GM12878 (cell line): ENCODE measurements around the gene BMP2K. TPM values are rescaled to one million over a fixed set of nuclear protein-coding genes. Genes with fewer than 3 reads are reported as not detected.

ENCODE experiments used
- ATAC-seq: fragments of 200-7000 bp; cut with Tn5 transposase; 3 replicates; pipeline ENCODE4 v1.9.1; 2020; ENCODE audit warnings: mild to moderate bottlenecking, moderate library complexity
- BruUV-seq: library from RNA; stranded (reverse); fragments of 400-500 nt; replicated peaks from 2 replicates; lab custom pipeline; 2021; lab: Mats Ljungman, UMichigan
- CTCF ChIA-PET: fragments of 300-600 bp; sonication (Branson Sonifier 250); formaldehyde crosslinking; extraction: SDS; loops from one replicate; lab custom pipeline; 2021; ENCODE audit warnings: inconsistent platforms; lab: Yijun Ruan, JAX
- POLR2A ChIA-PET: fragments of 350-600 bp; formaldehyde crosslinking; extraction: SDS; loops from one replicate; lab custom pipeline; 2021; ENCODE audit warnings: inconsistent platforms; lab: Charles Lee
- RAD21 ChIA-PET: fragments of 300-600 bp; sonication (Branson Sonifier 250); formaldehyde crosslinking; loops from one replicate; lab custom pipeline; 2023; ENCODE audit warnings: antibody characterized with exemption; ENCODE audit not compliant: unreplicated experiment; lab: Charles Lee
- SMC1A ChIA-PET: fragments of 300-600 bp; sonication (Branson Sonifier 250); formaldehyde crosslinking; loops from one replicate; lab custom pipeline; 2023; ENCODE audit not compliant: unreplicated experiment, uncharacterized antibody; lab: Charles Lee
- DNase-seq: peaks from one replicate; pipeline ENCODE4 v3.0.0-alpha.2; 2011; ENCODE audit warnings: low read depth, low spot score
- FAIRE-seq: peaks from 3 replicates; lab custom pipeline; 2011; peaks lifted over from hg19 to GRCh38; lab: Jason Lieb, UNC
- H2AFZ ChIP-seq: 2 replicates; pipeline ENCODE4 v1.6.0; 2011; ENCODE audit warnings: low read depth, low read length, control low read depth; ENCODE audit not compliant: control insufficient read depth
- H3K27ac ChIP-seq: 2 replicates; pipeline ENCODE4 v1.5.1; 2011; ENCODE audit warnings: control low read depth; ENCODE audit not compliant: control insufficient read depth, insufficient read depth
- H3K27me3 ChIP-seq, 2 experiments: replicated peaks in 1 of 2; 2 replicates each; pipeline versions ENCODE4 v1.6.0 to v1.6.1; 2011; ENCODE audit warnings: low read length in 1 of 2; ENCODE audit not compliant: control insufficient read depth in 2 of 2, insufficient read depth in 2 of 2
- H3K36me3 ChIP-seq, 2 experiments: 2 replicates each; pipeline ENCODE4 v1.5.1; 2011; ENCODE audit warnings: low read length in 1 of 2; ENCODE audit not compliant: control insufficient read depth in 2 of 2, insufficient read depth in 2 of 2
- H3K4me1 ChIP-seq: 2 replicates; pipeline ENCODE4 v1.6.1; 2011; ENCODE audit warnings: mild to moderate bottlenecking, low read length, moderate library complexity, mixed read lengths; ENCODE audit not compliant: control insufficient read depth, insufficient read depth
- H3K4me2 ChIP-seq: 2 replicates; pipeline ENCODE4 v1.6.0; 2011; ENCODE audit warnings: control low read depth; ENCODE audit not compliant: control insufficient read depth, insufficient read depth
- H3K4me3 ChIP-seq: fragments of 200-600 bp; sonication (generic); 2 replicates; pipeline ENCODE4 v1.5.1; 2016
- H3K79me2 ChIP-seq: 2 replicates; pipeline ENCODE4 v1.6.0; 2011; ENCODE audit warnings: low read length; ENCODE audit not compliant: control insufficient read depth, insufficient read depth
- H3K9ac ChIP-seq: 2 replicates; pipeline ENCODE4 v1.8.0; 2011; ENCODE audit warnings: low read length, control low read depth, mixed read lengths; ENCODE audit not compliant: control insufficient read depth, insufficient read depth
- H3K9me3 ChIP-seq: replicated peaks from 3 replicates; pipeline ENCODE4 v1.5.1; 2011; ENCODE audit warnings: mild to moderate bottlenecking, low read length; ENCODE audit not compliant: control insufficient read depth, insufficient read depth
- H4K20me1 ChIP-seq: 2 replicates; pipeline ENCODE4 v1.6.0; 2011; ENCODE audit not compliant: control insufficient read depth, insufficient read depth
- EGR1 ChIP-seq, 2 experiments: IDR thresholded peaks; 1 replicate in 1 of 2; 2 replicates in 1 of 2; pipeline ENCODE4 v1.6.1; 2011 to 2012; ENCODE audit warnings: low read depth in 2 of 2, low read length in 2 of 2, borderline replicate concordance in 1 of 2, mild to moderate bottlenecking in 1 of 2, moderate library complexity in 1 of 2
- HDAC2 ChIP-seq: fragments of 200-600 bp; sonication (generic); IDR thresholded peaks from 2 replicates; pipeline ENCODE4 v1.6.1; 2017
- IRF3 ChIP-seq: fragments of 450-650 bp; IDR thresholded peaks from 2 replicates; pipeline ENCODE4 v1.6.1; 2014; ENCODE audit warnings: mild to moderate bottlenecking
- MTA2 ChIP-seq: fragments of 450-650 bp; IDR thresholded peaks from 2 replicates; pipeline ENCODE4 v1.6.1; 2016; ENCODE audit warnings: low read depth, mild to moderate bottlenecking, moderate library complexity
- NR2F1 ChIP-seq: fragments of 450-650 bp; conservative IDR thresholded peaks from 2 replicates; pipeline ENCODE4 v1.6.1; 2017; ENCODE audit warnings: mild to moderate bottlenecking
- PBX3 ChIP-seq: IDR thresholded peaks from 2 replicates; pipeline ENCODE4 v1.6.1; 2011; ENCODE audit warnings: mild to moderate bottlenecking, low read depth, low read length, moderate library complexity; ENCODE audit not compliant: insufficient replicate concordance
- RB1 ChIP-seq: fragments of 450-650 bp; formaldehyde crosslinking; IDR thresholded peaks from 2 replicates; pipeline ENCODE4 v1.6.1; 2017; ENCODE audit warnings: mild to moderate bottlenecking, borderline replicate concordance
- REST ChIP-seq: IDR thresholded peaks from 2 replicates; pipeline ENCODE4 v1.6.1; 2012; ENCODE audit warnings: mild to moderate bottlenecking, low read depth, low read length
- YY1 ChIP-seq: IDR thresholded peaks from 2 replicates; pipeline ENCODE4 v1.6.1; 2011; ENCODE audit warnings: low read depth, mild to moderate bottlenecking, low read length
- WGBS: methylation state at CpG from one replicate; pipeline ENCODE4 v1.1.6; 2016; ENCODE audit warnings: low lambda C conversion rate; ENCODE audit not compliant: insufficient replicate concordance, insufficient coverage; ENCODE audit errors: missing lambda C conversion rate; 5-methylcytosine and 5-hydroxymethylcytosine counted together
- in situ Hi-C: fragments of 300-500 bp; cut with MboI; formaldehyde crosslinking; loops from 9 replicates; pipeline ENCODE4 v1.14.3; 2018; ENCODE audit warnings: mixed read lengths
- intact Hi-C: fragments of 100-400 bp; cut with micrococcal nuclease; formaldehyde crosslinking; loops from one replicate; pipeline ENCODE4 v1.14.2; 2022; ENCODE audit not compliant: unreplicated experiment
- polyA plus RNA-seq, 11 experiments: library from polyadenylated mRNA; depleted of rRNA in 4 of 11; unstranded in 6 of 11; stranded (reverse) in 5 of 11; fragments of >200 nt; fragmentation: Nextera tagmentation in 4 of 11; fragmentation: Illumina TruSeq in 1 of 11; extraction: Ambion mirVana in 4 of 11; extraction: Trizol in 1 of 11; gene quantifications; 1 replicate in 1 of 11; 2 replicates in 10 of 11; pipeline versions ENCODE4 v1.2.1 to v1.2.3, GENCODE V29; 2011 to 2016; ENCODE audit warnings: inconsistent platforms in 2 of 11, missing spikeins in 2 of 11, low read depth in 1 of 11
- total RNA-seq, 4 experiments: library from RNA; depleted of rRNA in 3 of 4; stranded (reverse); fragments of >200 nt in 3 of 4; fragmentation: Illumina TruSeq in 1 of 4; extraction: Trizol in 1 of 4; gene quantifications; 2 replicates each; pipeline versions ENCODE4 v1.2.1 to v1.2.3, GENCODE V29; 2013 to 2021

The BMP2K gene
- total and polyA plus RNA-seq, 10 of the 15 experiments (the other 5 are each of a cell fraction or from before 2014, with no cell fraction given), result 3.3 to 84.6 (median 24.8) TPM

GRCh38 chr4:78902298-78902697 is 126.1 kb downstream of the BMP2K start:
- H2AFZ ChIP-seq, result no peak overlapping the region
- no TSS peak for BruUV-seq
- TF ChIP-seq REST (no peak), YY1 (no peak), IRF3 (no peak), PBX3 (no peak), NR2F1 (no peak), MTA2 (no peak), HDAC2 (no peak), RB1 (no peak), EGR1 (IDR thresholded peaks at IDR 0.05; ENCODE audit: borderline replicate concordance in 1 of 2, low read depth in 2 of 2, low read length in 2 of 2) (no peak)
- H3K79me2 ChIP-seq, result no peaks in the 10 kb centered on the region
- FAIRE-seq (no peak), ATAC-seq (no peak), DNase-seq (no peak)
- no peak overlapping the region for H3K9ac ChIP-seq
- ChIA-PET RAD21 (no interaction called here), SMC1A (no interaction called here), POLR2A (interaction anchor here (0.7 kb wide), 1 partner anchor 343 kb away, joined by 3 read pairs; no protein-coding TSS in a partner anchor), CTCF (no interaction called here)
- H3K4me1 ChIP-seq, result no peaks in the 10 kb centered on the region
- H3K27me3 ChIP-seq, result no peaks in the 10 kb centered on the region
- no peaks in the 10 kb centered on the region for H4K20me1 ChIP-seq
- H3K9me3 ChIP-seq, result no peaks in the 10 kb centered on the region
- whole genome bisulfite sequencing, result 96% methylated on average over 1 of the region's 1 CpG
- no peak overlapping the region for H3K27ac ChIP-seq
- H3K4me2 ChIP-seq, result no peak overlapping the region
- in situ Hi-C loops (no loop called here), intact Hi-C loops (no loop called here)
- no peak overlapping the region for H3K4me3 ChIP-seq
- H3K36me3 ChIP-seq, result no peaks in the 10 kb centered on the region
